HFFc6 (cell line): Measurements from ENCODE around the gene RGP1. TPM values are rescaled to one million over a fixed set of nuclear protein-coding genes. Genes with fewer than 3 reads are reported as not detected.
A peak's percentile ranks its signal among the peaks of the same experiment; 100 is the strongest.

Source experiments
- DNase-seq: peaks from one replicate; pipeline ENCODE4 v3.0.0-alpha.2; 2018
- H3K27ac Mint-ChIP-seq: 2 replicates; pipeline ENCODE4 v1.8.0; 2020; ENCODE audit warnings: mild to moderate bottlenecking, mixed read lengths
- H3K27me3 Mint-ChIP-seq: 2 replicates; pipeline ENCODE4 v1.8.0; 2021; ENCODE audit warnings: mild to moderate bottlenecking, moderate library complexity, mixed read lengths; ENCODE audit not compliant: insufficient read depth
- H3K36me3 Mint-ChIP-seq: 2 replicates; pipeline ENCODE4 v1.8.0; 2021; ENCODE audit warnings: low read depth, mixed read lengths
- H3K4me1 Mint-ChIP-seq: 2 replicates; pipeline ENCODE4 v1.8.0; 2020; ENCODE audit warnings: low read depth, mixed read lengths
- H3K4me3 Mint-ChIP-seq: 2 replicates; pipeline ENCODE4 v1.8.0; 2020; ENCODE audit warnings: mild to moderate bottlenecking, moderate library complexity, mixed read lengths
- H3K9me3 Mint-ChIP-seq: 2 replicates; pipeline ENCODE4 v1.8.0; 2020; ENCODE audit warnings: mild to moderate bottlenecking, mixed read lengths
- total RNA-seq, 6 experiments: library from RNA; stranded (reverse); fragmentation: NEBNext Ultra II Directional; extraction: Animal tissue kit (Norgen Biotek cat#: 25700); gene quantifications; 2 replicates in 1 of 6; 3 replicates in 5 of 6; pipeline ENCODE4 v1.2.3, GENCODE V29; 2021
- TF ChIP-seq, protein P1 (sequence below): fragments of 200-600 bp; sonication (generic); IDR thresholded peaks from 2 replicates; pipeline ENCODE4 v1.5.0; 2021; ENCODE audit warnings: antibody characterized with exemption, mild to moderate bottlenecking

Gene RGP1
- total RNA-seq, 6 experiments from 2014 or later, result 27.6 to 35.1 (median 30.9) TPM

DNA sequence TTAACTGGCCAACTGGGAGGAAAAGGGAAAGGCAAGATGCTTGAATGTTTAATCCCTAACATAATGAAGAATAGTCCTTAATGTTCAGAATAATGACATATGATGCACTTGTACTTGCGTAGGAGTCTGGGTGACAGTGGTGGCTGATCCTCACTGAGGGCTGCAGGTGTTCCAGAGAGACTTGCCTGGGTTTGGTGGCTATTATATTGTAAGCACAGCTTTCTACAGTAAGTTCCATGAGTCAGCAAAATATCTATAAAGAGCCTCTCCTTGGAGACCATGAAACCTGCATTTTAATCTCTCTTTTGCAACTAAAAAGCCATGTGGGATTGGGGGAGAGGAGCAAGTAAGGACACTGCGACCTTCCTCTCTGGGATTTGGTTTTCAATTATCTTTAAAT is 40.5 kb downstream of the RGP1 start:
- TF ChIP-seq, protein P1, sequence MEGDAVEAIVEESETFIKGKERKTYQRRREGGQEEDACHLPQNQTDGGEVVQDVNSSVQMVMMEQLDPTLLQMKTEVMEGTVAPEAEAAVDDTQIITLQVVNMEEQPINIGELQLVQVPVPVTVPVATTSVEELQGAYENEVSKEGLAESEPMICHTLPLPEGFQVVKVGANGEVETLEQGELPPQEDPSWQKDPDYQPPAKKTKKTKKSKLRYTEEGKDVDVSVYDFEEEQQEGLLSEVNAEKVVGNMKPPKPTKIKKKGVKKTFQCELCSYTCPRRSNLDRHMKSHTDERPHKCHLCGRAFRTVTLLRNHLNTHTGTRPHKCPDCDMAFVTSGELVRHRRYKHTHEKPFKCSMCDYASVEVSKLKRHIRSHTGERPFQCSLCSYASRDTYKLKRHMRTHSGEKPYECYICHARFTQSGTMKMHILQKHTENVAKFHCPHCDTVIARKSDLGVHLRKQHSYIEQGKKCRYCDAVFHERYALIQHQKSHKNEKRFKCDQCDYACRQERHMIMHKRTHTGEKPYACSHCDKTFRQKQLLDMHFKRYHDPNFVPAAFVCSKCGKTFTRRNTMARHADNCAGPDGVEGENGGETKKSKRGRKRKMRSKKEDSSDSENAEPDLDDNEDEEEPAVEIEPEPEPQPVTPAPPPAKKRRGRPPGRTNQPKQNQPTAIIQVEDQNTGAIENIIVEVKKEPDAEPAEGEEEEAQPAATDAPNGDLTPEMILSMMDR, result no peak
- Mint-ChIP-seq H3K36me3 (no peaks in the 10 kb centered on the region), H3K9me3 (no peaks in the 10 kb centered on the region), H3K4me3 (no peak overlapping the region), H3K27ac (no peak overlapping the region), H3K27me3 (peaks cover 8% of the 10 kb centered on the region), H3K4me1 (peaks cover 38% of the 10 kb centered on the region)
- no peak for DNase-seq

DNA sequence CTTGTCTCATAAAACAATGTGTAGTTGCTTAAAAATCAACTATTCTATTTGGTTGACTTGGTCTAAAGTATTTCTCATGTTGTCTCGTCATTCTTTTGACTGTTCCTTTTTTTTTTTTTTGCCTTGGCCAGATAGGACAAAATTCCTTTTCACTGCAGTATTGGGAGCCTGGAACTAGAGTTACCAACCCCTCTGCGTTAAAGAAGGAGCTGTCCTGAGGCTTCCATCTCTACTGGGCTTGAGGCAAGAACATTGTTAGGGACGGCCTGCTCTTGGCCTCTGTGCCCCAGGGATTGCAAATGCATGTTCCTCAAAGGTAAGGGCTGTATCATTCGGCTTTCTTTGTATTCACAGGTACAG is 40.9 kb downstream of the RGP1 start:
- Mint-ChIP-seq H3K36me3 (no peaks in the 10 kb centered on the region), H3K4me3 (no peak overlapping the region), H3K4me1 (peaks cover 43% of the 10 kb centered on the region), H3K27me3 (peaks cover 5% of the 10 kb centered on the region), H3K27ac (no peak overlapping the region), H3K9me3 (no peaks in the 10 kb centered on the region)
- TF ChIP-seq, protein P1, result no peak
- DNase-seq, result no peak

DNA sequence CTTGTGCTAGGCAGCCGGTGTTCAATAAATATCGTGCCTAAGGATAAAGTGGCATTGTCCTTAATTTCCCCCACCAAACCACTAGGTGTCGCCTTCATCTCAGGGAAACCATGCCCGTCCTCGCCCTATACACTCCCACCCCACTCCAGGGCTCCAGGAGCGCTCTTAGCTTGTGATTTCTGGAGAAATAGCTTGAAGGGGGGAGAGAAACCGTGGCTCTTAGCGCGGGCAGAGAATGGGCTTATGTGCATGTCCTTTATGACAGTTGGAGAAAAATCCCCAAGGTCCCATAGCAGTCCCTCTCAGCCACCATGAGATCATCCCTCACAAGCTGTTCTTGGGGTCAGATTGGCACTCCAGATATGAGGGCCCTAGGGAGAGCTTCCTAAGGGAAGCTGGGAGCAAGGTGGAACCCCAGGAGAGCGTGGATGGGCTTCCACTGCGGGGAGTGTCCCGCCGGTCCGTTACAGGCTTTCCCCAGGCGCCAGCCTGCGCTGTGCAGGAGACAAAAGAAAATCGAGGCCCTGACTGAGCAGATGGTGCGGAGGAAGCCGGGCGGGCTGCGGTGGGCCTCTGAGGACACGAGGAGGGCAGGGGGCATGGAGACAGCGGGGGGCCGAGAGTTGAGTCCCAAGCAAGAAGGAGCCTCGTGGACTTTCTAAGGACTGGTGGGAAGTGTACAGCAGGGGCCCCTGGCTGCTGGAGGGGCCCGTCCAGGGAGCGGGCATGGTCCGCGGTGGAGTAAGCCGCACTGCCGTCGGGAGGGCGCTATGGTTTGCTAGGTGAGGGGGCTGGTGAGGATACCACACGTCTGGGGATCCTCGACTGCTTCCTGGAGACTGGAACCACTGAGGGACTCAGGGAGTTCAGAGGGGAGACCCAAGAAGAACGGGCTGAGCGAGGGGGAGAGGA is 41.6 kb downstream of the RGP1 start:
- H3K27ac Mint-ChIP-seq, result peak overlapping the region; percentile 82
- peak; percentile 73 for DNase-seq
- peaks cover 49% of the 10 kb centered on the region for H3K4me1 Mint-ChIP-seq
- no peaks in the 10 kb centered on the region for H3K36me3 Mint-ChIP-seq
- H3K27me3 Mint-ChIP-seq, result peaks cover 5% of the 10 kb centered on the region
- no peaks in the 10 kb centered on the region for H3K9me3 Mint-ChIP-seq
- H3K4me3 Mint-ChIP-seq, result peak overlapping the region; percentile 78
- TF ChIP-seq, protein P1, result peak; percentile 93

DNA sequence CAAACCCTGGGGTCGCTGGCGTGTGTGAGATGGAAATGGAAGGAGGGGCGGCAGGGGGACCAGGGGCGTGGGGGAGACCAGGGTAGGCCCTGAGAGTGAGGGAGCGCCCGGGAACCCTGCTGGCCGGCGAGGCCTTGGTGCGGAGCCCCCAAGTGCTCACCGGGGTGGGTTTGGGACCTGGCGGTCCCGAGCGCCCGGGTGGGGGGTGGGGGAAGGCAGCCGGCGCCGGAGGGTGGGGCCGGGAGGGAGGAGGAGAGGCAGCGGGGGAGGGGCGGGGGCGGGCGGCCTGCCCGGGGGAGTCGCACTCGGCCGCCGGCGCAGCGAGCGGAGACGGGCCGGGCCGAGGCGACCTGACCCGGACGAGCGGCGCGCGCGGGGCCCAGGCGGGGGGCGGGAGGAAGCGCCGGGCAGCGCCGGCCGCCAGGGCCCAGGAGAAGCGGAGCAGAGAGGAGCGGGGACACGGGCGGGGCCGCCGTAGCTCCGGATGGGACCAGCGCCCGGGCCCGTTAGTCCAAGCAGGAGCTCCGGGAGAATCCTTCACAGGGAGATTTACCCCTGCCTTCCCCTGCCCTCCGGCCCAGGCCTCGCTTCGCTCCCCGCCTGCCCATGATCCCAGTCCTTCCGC is 42.3 kb downstream of the RGP1 start, which contains the start of gene NPR2:
TSS of gene NPR2 (plus strand) at position 295 of the 625 bp plus-strand sequence. CDS start 818 bp downstream, outside the sequence.
- TF ChIP-seq, protein P1, result no peak
- Mint-ChIP-seq H3K27ac (peak within 1 kb of the TSS; percentile 82), H3K4me3 (peak within 1 kb of the TSS; percentile 82), H3K9me3 (no peaks in the 10 kb centered on the region), H3K36me3 (no peaks in the 10 kb centered on the region), H3K27me3 (peaks cover 5% of the 10 kb centered on the region), H3K4me1 (peaks cover 57% of the 10 kb centered on the region)
- DNase-seq, result no peak

DNA sequence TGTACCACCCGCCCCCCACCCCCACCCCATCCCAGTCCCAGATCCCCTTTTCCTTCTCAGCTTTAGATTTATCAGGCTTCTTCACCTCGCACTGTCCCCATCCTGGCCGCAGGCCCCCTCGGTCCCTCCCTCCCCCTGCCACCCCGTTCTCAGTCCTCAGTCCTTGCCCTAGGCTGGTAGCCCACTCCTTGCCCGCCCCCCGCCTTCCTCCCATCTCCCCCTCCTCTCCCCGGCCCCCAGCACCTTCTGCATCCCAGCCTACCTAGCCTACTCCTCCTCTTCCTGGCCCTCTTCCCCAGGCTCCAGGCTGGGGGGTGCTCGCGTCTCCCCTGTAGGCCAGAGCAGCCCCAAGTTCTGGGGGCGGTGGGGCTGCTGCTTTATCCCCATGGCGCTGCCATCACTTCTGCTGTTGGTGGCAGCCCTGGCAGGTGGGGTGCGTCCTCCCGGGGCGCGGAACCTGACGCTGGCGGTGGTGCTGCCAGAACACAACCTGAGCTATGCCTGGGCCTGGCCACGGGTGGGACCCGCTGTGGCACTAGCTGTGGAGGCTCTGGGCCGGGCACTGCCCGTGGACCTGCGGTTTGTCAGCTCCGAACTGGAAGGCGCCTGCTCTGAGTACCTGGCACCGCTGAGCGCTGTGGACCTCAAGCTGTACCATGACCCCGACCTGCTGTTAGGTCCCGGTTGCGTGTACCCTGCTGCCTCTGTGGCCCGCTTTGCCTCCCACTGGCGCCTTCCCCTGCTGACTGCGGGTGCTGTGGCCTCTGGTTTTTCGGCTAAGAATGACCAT is 43.1 kb downstream of the RGP1 start:
- H3K9me3 Mint-ChIP-seq, result no peaks in the 10 kb centered on the region
- TF ChIP-seq, protein P1, result no peak
- peak overlapping the region; percentile 82 for H3K4me3 Mint-ChIP-seq
- peaks cover 5% of the 10 kb centered on the region for H3K27me3 Mint-ChIP-seq
- no peaks in the 10 kb centered on the region for H3K36me3 Mint-ChIP-seq
- peak overlapping the region; percentile 68 for H3K27ac Mint-ChIP-seq
- peaks cover 65% of the 10 kb centered on the region for H3K4me1 Mint-ChIP-seq
- no peak for DNase-seq
